G401 (cell line): ENCODE measurements around the gene LIG3. TPM values are rescaled to one million over a fixed set of nuclear protein-coding genes. Genes with fewer than 3 reads are reported as not detected.
"Not testable (repeated sequence)": the region's sequence is repeated elsewhere in the genome, so short reads cannot be mapped to it uniquely, and the experiment has no call there.

Experiments used
- DNase-seq: peaks from one replicate; pipeline ENCODE4 v3.0.0-alpha.2; 2015; ENCODE audit warnings: low spot score
- in situ Hi-C: cut with HindIII; loops from 2 replicates; pipeline ENCODE4 v1.10.0; 2016; ENCODE audit warnings: low sequenced_read_pairs, mixed read lengths
- total RNA-seq: library from RNA; depleted of rRNA; stranded (reverse); fragments of >200 nt; shearing (Covaris generic); gene quantifications from 2 replicates; pipeline ENCODE4 v1.2.3, GENCODE V29; 2014

Gene LIG3
- total RNA-seq, 1 experiment from 2014 or later: 49.3 TPM

GRCh38 chr17:35023538-35023937 is 43.2 kb downstream of the LIG3 start:
- in situ Hi-C loops: no loop called here
- no peak for DNase-seq

GRCh38 chr17:35025541-35025940 is 45.2 kb downstream of the LIG3 start:
- in situ Hi-C loops: no loop called here
- no peak for DNase-seq

- in situ Hi-C loops, DNase-seq: not testable (repeated sequence)
These were observed 47.8 kb downstream of the LIG3 start for GRCh38 chr17:35028097-35028496.

GRCh38 chr17:35028531-35029262 is 48.4 kb downstream of the LIG3 start:
- no peak for DNase-seq
- in situ Hi-C loops: no loop called here

GRCh38 chr17:35030780-35031179 is 50.5 kb downstream of the LIG3 start:
- in situ Hi-C loops: no loop called here
- DNase-seq: no peak

- in situ Hi-C loops: no loop called here
- DNase-seq: no peak
These were observed 58.1 kb downstream of the LIG3 start for GRCh38 chr17:35038453-35038852.

GRCh38 chr17:35041390-35041789 is 61.1 kb downstream of the LIG3 start:
- in situ Hi-C loops: no loop called here
- no peak for DNase-seq

GRCh38 chr17:35044181-35044580 is 63.9 kb downstream of the LIG3 start:
- DNase-seq: no peak
- in situ Hi-C loops: no loop called here

GRCh38 chr17:35045458-35045979 is 65.2 kb downstream of the LIG3 start:
- in situ Hi-C loops: not testable (repeated sequence)

GRCh38 chr17:35046245-35046644 is 65.9 kb downstream of the LIG3 start:
- DNase-seq: no peak
- in situ Hi-C loops: no loop called here

More at GRCh38 chr17:35045458-35045979, 65.2 kb downstream of the LIG3 start:
- not testable (repeated sequence) for DNase-seq

- in situ Hi-C loops: no loop called here
These were observed 66.5 kb downstream of the LIG3 start for GRCh38 chr17:35046740-35047283.

GRCh38 chr17:35048685-35049379 is 68.5 kb downstream of the LIG3 start:
- no peak for DNase-seq
- in situ Hi-C loops: no loop called here

More at GRCh38 chr17:35046740-35047283, 66.5 kb downstream of the LIG3 start:
- no peak for DNase-seq

- no peak for DNase-seq
- in situ Hi-C loops: no loop called here
These were observed 69.9 kb downstream of the LIG3 start for GRCh38 chr17:35050170-35050569.

- DNase-seq: no peak
- in situ Hi-C loops: no loop called here
These were observed 70.9 kb downstream of the LIG3 start for GRCh38 chr17:35051183-35051578.

- in situ Hi-C loops: no loop called here
- no peak for DNase-seq
These were observed 71.4 kb downstream of the LIG3 start for GRCh38 chr17:35051579-35052240.

- in situ Hi-C loops: no loop called here
- DNase-seq: no peak
These were observed 71.9 kb downstream of the LIG3 start for GRCh38 chr17:35052241-35052610.

- in situ Hi-C loops: no loop called here
- DNase-seq: no peak
These were observed 72.5 kb downstream of the LIG3 start for GRCh38 chr17:35052780-35053179.

- no peak for DNase-seq
- in situ Hi-C loops: no loop called here
These were observed 72.9 kb downstream of the LIG3 start for GRCh38 chr17:35053204-35053603.

GRCh38 chr17:35056013-35056412 is 75.7 kb downstream of the LIG3 start:
- DNase-seq: no peak
- in situ Hi-C loops: no loop called here
